GM12864 (cell line): ENCODE measurements around the gene CACNA1G.

Experiments
- DNase-seq: peaks from one replicate; pipeline ENCODE4 v3.0.0-alpha.2; 2011; ENCODE audit warnings: low read depth
- H3K4me3 ChIP-seq: 2 replicates; pipeline ENCODE4 v1.5.1; 2011; ENCODE audit warnings: mild to moderate bottlenecking, low read depth, low read length, control low read depth
- TF ChIP-seq, protein P1 (sequence below): IDR thresholded peaks from 2 replicates; pipeline ENCODE4 v1.5.1; 2011; ENCODE audit warnings: low read depth, mild to moderate bottlenecking, moderate library complexity, low read length, control low read depth, inconsistent platforms; ENCODE audit errors: missing control alignments

Gene CACNA1G

GRCh38 chr17:50532452-50533024 lies 28.0 kb upstream of the CACNA1G start, which contains the start of gene EPN3:
Gene EPN3 (plus strand): TSS chr17:50532735. CDS start chr17:50536557, 3,822 bp downstream.
- H3K4me3 ChIP-seq: no peak within 1 kb of the TSS
- TF ChIP-seq, protein P1, sequence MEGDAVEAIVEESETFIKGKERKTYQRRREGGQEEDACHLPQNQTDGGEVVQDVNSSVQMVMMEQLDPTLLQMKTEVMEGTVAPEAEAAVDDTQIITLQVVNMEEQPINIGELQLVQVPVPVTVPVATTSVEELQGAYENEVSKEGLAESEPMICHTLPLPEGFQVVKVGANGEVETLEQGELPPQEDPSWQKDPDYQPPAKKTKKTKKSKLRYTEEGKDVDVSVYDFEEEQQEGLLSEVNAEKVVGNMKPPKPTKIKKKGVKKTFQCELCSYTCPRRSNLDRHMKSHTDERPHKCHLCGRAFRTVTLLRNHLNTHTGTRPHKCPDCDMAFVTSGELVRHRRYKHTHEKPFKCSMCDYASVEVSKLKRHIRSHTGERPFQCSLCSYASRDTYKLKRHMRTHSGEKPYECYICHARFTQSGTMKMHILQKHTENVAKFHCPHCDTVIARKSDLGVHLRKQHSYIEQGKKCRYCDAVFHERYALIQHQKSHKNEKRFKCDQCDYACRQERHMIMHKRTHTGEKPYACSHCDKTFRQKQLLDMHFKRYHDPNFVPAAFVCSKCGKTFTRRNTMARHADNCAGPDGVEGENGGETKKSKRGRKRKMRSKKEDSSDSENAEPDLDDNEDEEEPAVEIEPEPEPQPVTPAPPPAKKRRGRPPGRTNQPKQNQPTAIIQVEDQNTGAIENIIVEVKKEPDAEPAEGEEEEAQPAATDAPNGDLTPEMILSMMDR: no peak
- DNase-seq: no peak

GRCh38 chr17:50533185-50533584 lies 27.3 kb upstream of the CACNA1G start:
- TF ChIP-seq, protein P1: no peak
- DNase-seq: no peak
- H3K4me3 ChIP-seq: no peak overlapping the region

DNA sequence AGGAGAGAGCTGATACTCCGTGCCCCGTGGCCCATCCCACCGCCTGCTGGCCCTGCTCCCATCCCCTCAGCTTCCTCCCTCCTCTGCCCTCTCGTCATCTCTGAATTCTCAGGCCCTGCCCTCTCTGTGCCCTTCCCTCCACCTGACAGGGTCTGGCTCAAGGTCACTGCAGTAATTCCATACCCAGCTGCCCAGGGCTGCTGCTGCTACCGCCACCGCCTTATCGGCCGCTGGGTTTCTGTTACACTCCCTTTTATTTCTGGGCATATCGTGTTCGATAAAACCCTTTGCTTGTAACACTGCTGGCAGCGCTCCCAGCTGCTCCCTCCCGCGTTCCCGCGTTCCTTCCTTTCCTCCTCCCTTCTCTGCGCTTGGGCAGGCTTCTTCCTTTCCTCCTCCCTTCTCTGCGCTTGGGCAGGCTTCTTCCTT lies 26.8 kb upstream of the CACNA1G start:
- DNase-seq: no peak
- TF ChIP-seq, protein P1: no peak
- H3K4me3 ChIP-seq: no peak overlapping the region

DNA sequence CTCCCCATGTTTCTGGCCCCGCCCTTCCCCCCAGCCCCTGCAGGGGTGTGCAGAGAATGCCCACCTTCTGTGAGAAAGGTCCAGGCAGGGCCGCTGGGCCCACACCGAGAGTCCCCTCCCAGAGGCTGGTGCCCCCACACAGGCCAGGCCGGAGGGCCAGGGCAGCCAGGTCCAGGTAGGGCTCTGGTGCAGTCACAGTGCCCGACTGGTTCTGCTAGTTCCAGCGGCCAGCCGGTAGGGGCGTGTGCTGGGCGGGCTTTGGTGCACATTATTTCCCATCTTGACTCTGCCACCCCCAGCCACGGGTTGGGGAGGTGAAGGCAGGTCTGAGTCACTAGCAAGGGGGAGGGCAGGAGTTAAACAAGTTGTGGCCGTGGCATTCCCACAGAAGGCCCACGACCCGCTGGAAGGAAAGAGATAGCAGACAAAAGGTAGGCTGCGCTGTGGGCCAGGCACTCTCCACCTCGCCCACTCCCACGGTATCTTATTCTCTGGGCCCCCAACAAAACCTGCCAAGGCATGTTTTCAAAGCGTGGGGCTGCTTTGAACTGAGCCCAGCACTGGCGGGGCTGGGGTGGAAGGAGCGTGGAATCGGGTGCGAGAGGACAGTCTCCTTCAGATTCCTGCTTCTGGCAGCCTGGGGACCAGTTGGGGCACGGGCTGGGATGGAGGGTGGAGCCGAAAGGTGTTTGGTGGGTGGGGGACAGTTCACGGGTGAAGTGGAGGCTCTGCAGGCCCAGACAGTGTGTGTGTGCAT lies 26.1 kb upstream of the CACNA1G start:
- TF ChIP-seq, protein P1: no peak
- no peak for DNase-seq
- H3K4me3 ChIP-seq: no peak overlapping the region

DNA sequence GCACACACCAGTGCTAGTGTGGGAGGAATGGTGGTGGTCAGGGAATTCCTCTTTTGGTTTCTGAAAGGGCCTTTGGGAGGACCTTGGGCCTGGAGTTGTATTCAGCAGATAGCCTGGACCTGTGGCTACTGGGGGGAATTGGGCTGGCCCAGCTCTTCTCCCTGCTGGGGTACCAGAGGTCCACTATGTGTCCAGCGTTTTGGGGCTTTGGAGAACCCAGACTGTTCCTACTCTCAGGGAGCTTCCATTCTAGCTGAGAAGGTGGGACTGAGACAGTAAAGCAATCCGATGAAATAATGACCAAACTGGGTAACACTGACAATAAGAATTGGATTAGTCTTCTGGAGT lies 25.6 kb upstream of the CACNA1G start:
- H3K4me3 ChIP-seq: no peak overlapping the region
- TF ChIP-seq, protein P1: no peak
- DNase-seq: no peak

DNA sequence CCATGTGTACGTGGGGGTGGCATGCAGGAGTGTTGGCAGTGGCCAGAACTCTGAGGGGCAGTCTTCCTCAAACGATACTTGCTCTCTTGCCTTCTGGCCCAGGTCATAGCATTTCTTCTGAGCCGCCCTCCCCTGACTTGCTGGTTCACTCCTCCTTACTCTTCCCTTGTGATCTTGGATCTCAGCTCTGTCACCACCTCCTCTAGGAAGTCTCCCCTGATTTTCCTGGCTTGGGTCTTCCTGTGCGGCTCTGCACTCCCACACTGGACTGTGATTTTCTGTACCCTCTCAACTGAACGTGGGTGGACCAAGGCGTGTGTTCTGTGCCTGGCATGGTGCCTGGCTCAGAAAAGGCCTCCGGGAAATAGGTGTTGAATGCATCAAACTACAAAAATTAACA lies 25.1 kb upstream of the CACNA1G start:
- H3K4me3 ChIP-seq: no peak overlapping the region

More for the DNA sequence above, 25.1 kb upstream of the CACNA1G start:
- TF ChIP-seq, protein P1: no peak
- no peak for DNase-seq
